ENCODE results near the gene SETD2. TPM values are rescaled to one million over a fixed set of nuclear protein-coding genes. Genes with fewer than 3 reads are reported as not detected.

SETD2 gene
- total RNA-seq, 1 experiment from 2014 or later = 47.6 TPM

GRCh38 chr3:47096959-47097358 is 67.0 kb downstream of the SETD2 start:
- H3K4me1 ChIP-seq = peaks cover 15% of the 10 kb centered on the region
- Mint-ChIP-seq H3K27ac (ENCODE audit: unreplicated experiment) (no peak overlapping the region), H3K4me1 (ENCODE audit: low read depth, unreplicated experiment) (peaks cover 4% of the 10 kb centered on the region), H3K36me3 (ENCODE audit: insufficient read depth, unreplicated experiment) (peaks cover 58% of the 10 kb centered on the region), H3K9me3 (ENCODE audit: unreplicated experiment) (no peaks in the 10 kb centered on the region), H3K27me3 (ENCODE audit: insufficient read depth, unreplicated experiment) (no peaks in the 10 kb centered on the region), H3K4me3 (ENCODE audit: unreplicated experiment) (no peak overlapping the region)
- CTCF ChIA-PET = no interaction called here
- no TSS peak for BruUV-seq (replicated peaks)
- H3K9me3 ChIP-seq = no peaks in the 10 kb centered on the region
- H3K27me3 ChIP-seq (replicated peaks; ENCODE audit: control insufficient read depth, insufficient read depth, low read length) = no peaks in the 10 kb centered on the region
- DNase-seq = no peak
- POLR2A ChIA-PET = no interaction called here
- no peak overlapping the region for H3K4me3 ChIP-seq (ENCODE audit: low read depth, low read length)
- TF ChIP-seq, protein P1, sequence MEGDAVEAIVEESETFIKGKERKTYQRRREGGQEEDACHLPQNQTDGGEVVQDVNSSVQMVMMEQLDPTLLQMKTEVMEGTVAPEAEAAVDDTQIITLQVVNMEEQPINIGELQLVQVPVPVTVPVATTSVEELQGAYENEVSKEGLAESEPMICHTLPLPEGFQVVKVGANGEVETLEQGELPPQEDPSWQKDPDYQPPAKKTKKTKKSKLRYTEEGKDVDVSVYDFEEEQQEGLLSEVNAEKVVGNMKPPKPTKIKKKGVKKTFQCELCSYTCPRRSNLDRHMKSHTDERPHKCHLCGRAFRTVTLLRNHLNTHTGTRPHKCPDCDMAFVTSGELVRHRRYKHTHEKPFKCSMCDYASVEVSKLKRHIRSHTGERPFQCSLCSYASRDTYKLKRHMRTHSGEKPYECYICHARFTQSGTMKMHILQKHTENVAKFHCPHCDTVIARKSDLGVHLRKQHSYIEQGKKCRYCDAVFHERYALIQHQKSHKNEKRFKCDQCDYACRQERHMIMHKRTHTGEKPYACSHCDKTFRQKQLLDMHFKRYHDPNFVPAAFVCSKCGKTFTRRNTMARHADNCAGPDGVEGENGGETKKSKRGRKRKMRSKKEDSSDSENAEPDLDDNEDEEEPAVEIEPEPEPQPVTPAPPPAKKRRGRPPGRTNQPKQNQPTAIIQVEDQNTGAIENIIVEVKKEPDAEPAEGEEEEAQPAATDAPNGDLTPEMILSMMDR (IDR thresholded peaks at IDR 0.05; ENCODE audit: insufficient read depth in 1 of 2, low read depth in 1 of 2, low read length in 1 of 2, severe bottlenecking in 1 of 2, unreplicated experiment in 1 of 2) = no peak
- no peaks in the 10 kb centered on the region; the same call in none of the 2 replicates for H3K36me3 ChIP-seq (ENCODE audit: control insufficient read depth, insufficient read depth, low read length)
- intact Hi-C loops (cut with micrococcal nuclease; ENCODE audit: unreplicated experiment) = no loop called here

DNA sequence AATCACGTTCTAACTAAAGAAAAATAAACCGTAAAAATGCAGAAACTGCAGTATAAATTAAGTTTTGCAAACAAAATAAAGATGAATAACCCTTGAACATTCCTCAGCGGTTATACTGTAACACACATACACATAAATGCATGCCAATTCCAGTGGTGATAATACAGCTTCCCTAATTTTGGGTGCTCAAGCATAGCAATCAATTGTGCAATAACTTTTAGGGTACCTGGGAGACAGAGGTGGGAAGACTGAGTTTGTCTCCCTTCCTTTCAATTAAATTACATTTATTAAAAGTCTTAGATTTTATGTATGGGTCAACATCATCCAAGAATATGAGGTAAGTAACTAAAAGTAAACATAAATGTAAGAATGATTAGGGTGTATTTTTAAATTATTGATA is 71.8 kb downstream of the SETD2 start:
- no peaks in the 10 kb centered on the region for H3K4me1 Mint-ChIP-seq (ENCODE audit: low read depth, unreplicated experiment)
- no peaks in the 10 kb centered on the region for H3K27me3 Mint-ChIP-seq (ENCODE audit: insufficient read depth, unreplicated experiment)
- BruUV-seq (replicated peaks) = no TSS peak
- intact Hi-C loops (cut with micrococcal nuclease; ENCODE audit: unreplicated experiment) = no loop called here
- H3K9me3 ChIP-seq = no peaks in the 10 kb centered on the region
- no peak overlapping the region for H3K4me3 Mint-ChIP-seq (ENCODE audit: unreplicated experiment)
- CTCF ChIA-PET = no interaction called here
- no peaks in the 10 kb centered on the region for H3K4me1 ChIP-seq
- H3K36me3 Mint-ChIP-seq (ENCODE audit: insufficient read depth, unreplicated experiment) = peaks cover 45% of the 10 kb centered on the region
- DNase-seq = no peak
- H3K36me3 ChIP-seq (ENCODE audit: control insufficient read depth, insufficient read depth, low read length) = no peaks in the 10 kb centered on the region
- TF ChIP-seq, protein P1 (IDR thresholded peaks at IDR 0.05; ENCODE audit: insufficient read depth in 1 of 2, low read depth in 1 of 2, low read length in 1 of 2, severe bottlenecking in 1 of 2, unreplicated experiment in 1 of 2) = no peak
- H3K9me3 Mint-ChIP-seq (ENCODE audit: unreplicated experiment) = no peaks in the 10 kb centered on the region
- H3K27me3 ChIP-seq (replicated peaks; ENCODE audit: control insufficient read depth, insufficient read depth, low read length) = no peaks in the 10 kb centered on the region
- no peak overlapping the region for H3K4me3 ChIP-seq (ENCODE audit: low read depth, low read length)
- POLR2A ChIA-PET = no interaction called here
- H3K27ac Mint-ChIP-seq (ENCODE audit: unreplicated experiment) = no peak overlapping the region

GRCh38 chr3:47089630-47090029 is 74.3 kb downstream of the SETD2 start:
- H3K27ac Mint-ChIP-seq (ENCODE audit: unreplicated experiment) = no peak overlapping the region
- H3K4me3 Mint-ChIP-seq (ENCODE audit: unreplicated experiment) = no peak overlapping the region
- TF ChIP-seq, protein P1 (IDR thresholded peaks at IDR 0.05; ENCODE audit: insufficient read depth in 1 of 2, low read depth in 1 of 2, low read length in 1 of 2, severe bottlenecking in 1 of 2, unreplicated experiment in 1 of 2) = no peak
- POLR2A ChIA-PET = no interaction called here
- H3K27me3 ChIP-seq (replicated peaks; ENCODE audit: control insufficient read depth, insufficient read depth, low read length) = no peaks in the 10 kb centered on the region
- intact Hi-C loops (cut with micrococcal nuclease; ENCODE audit: unreplicated experiment) = no loop called here
- H3K4me1 Mint-ChIP-seq (ENCODE audit: low read depth, unreplicated experiment) = no peaks in the 10 kb centered on the region
- no peaks in the 10 kb centered on the region for H3K36me3 ChIP-seq (ENCODE audit: control insufficient read depth, insufficient read depth, low read length)
- BruUV-seq (replicated peaks) = no TSS peak
- no peak for DNase-seq
- H3K9me3 Mint-ChIP-seq (ENCODE audit: unreplicated experiment) = no peaks in the 10 kb centered on the region
- H3K4me1 ChIP-seq = no peaks in the 10 kb centered on the region
- CTCF ChIA-PET = no interaction called here
- H3K9me3 ChIP-seq = no peaks in the 10 kb centered on the region
- no peaks in the 10 kb centered on the region for H3K27me3 Mint-ChIP-seq (ENCODE audit: insufficient read depth, unreplicated experiment)
- peaks cover 44% of the 10 kb centered on the region for H3K36me3 Mint-ChIP-seq (ENCODE audit: insufficient read depth, unreplicated experiment)
- no peak overlapping the region for H3K4me3 ChIP-seq (ENCODE audit: low read depth, low read length)
